Breast epithelium (tissue), 4 donors: ENCODE results near the gene CCDC171. TPM values are rescaled to one million over a fixed set of nuclear protein-coding genes. Genes with fewer than 3 reads are reported as not detected.

Source experiments
- DNase-seq, 2 donors: peaks; one replicate each; pipeline ENCODE4 v3.0.0-alpha.2; 2019; ENCODE audit warnings: low spot score in 2 of 2
- H3K27ac ChIP-seq, 2 donors: fragments of 200-600 bp; sonication (generic) in 1 of 2; one replicate each; pipeline ENCODE4 v1.5.1; 2016 to 2019; ENCODE audit warnings: mild to moderate bottlenecking in 1 of 2
- H3K27me3 ChIP-seq, 2 donors: fragments of 200-600 bp; sonication (generic) in 1 of 2; one replicate each; pipeline versions ENCODE4 v1.5.1 to v1.6.0; 2017 to 2019; ENCODE audit warnings: control low read depth in 1 of 2, mild to moderate bottlenecking in 1 of 2
- H3K36me3 ChIP-seq: fragments of 200-600 bp; one replicate; pipeline ENCODE4 v1.5.1; 2019
- H3K4me1 ChIP-seq, 2 donors: fragments of 200-600 bp; sonication (generic); one replicate each; pipeline ENCODE4 v1.5.1; 2016 to 2019; ENCODE audit warnings: control low read depth in 1 of 2
- H3K4me3 ChIP-seq, 3 donors: fragments of 200-600 bp; sonication (generic); 1 replicate in 2 of 3; 2 replicates in 1 of 3; pipeline ENCODE4 v1.5.1; 2016 to 2019; ENCODE audit warnings: mild to moderate bottlenecking in 3 of 3, moderate library complexity in 2 of 3
- H3K9me3 ChIP-seq, 2 donors: fragments of 200-600 bp; sonication (generic) in 1 of 2; one replicate each; pipeline ENCODE4 v1.5.1; 2016 to 2019; ENCODE audit warnings: control low read depth in 1 of 2
- POLR2A ChIP-seq: fragments of 450-650 bp; IDR thresholded peaks from one replicate; pipeline ENCODE4 v1.6.1; 2016; ENCODE audit warnings: antibody characterized with exemption, mild to moderate bottlenecking, moderate library complexity
- POLR2AphosphoS5 ChIP-seq, 3 donors: sonication (generic); formaldehyde crosslinking; IDR thresholded peaks; one replicate each; pipeline ENCODE4 v1.6.1; 2017; ENCODE audit warnings: antibody characterized with exemption in 3 of 3
- intact Hi-C: fragments of 100-400 bp; cut with DNase I; formaldehyde crosslinking; loops from one replicate; pipeline ENCODE4 v1.15.1; 2023; ENCODE audit warnings: low total_unique reads
- total RNA-seq, 3 donors: library from RNA; depleted of rRNA; stranded (reverse); fragments of >200 nt; gene quantifications; one replicate each; pipeline ENCODE4 v1.1.0, GENCODE V29; 2016
- TF ChIP-seq, protein P1 (sequence below), 3 donors: fragments of 450-650 bp; IDR thresholded peaks; one replicate each; pipeline ENCODE4 v1.5.1; 2016 to 2017; ENCODE audit warnings: antibody characterized with exemption in 3 of 3, mild to moderate bottlenecking in 3 of 3, moderate library complexity in 3 of 3

Gene CCDC171
- total RNA-seq, 3 donors from 2014 or later = 4.8 to 8.8 (median 5.6) TPM

DNA sequence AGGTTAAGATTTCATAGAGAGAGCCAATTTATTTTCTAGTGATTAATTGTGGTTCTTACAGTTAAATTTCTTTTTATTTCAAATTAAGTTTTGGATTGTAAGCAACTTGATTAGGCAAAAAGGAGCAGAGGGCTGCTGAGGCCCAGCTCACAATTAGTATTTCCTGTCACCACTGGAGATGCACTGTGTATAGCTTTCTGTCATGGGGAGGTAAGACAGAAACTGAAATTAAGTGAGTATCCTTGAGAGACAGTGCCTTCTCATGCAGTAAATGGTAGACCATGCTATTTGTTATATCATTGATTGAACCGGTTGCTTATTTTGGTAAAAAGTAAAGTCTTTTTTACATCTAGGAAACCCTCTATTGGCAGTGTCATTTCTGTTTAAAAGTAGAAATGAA, 190.7 kb downstream of the CCDC171 start:
- DNase-seq = no peak
- H3K9me3 ChIP-seq = no peaks in the 10 kb centered on the region
- intact Hi-C loops = no loop called here

DNA sequence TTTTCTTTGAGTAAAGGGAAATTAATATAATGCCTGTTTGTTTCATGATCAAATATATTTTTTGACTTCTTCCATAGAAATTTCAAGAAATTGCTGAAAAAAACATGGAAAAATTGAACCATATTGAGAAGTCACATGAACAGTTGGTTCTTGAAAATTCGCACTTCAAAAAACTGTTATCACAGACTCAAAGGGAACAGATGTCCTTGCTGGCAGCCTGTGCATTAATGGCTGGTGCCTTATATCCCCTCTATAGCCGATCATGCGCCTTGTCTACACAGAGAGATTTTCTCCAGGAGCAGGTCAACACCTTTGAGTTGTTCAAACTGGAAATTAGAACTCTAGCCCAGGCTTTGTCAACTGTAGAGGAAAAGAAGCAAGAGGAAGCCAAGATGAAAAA, 191.4 kb downstream of the CCDC171 start:
- no peak for TF ChIP-seq POLR2AphosphoS5 (IDR thresholded peaks at IDR 0.05)
- no peak for TF ChIP-seq POLR2A
- TF ChIP-seq, protein P1, sequence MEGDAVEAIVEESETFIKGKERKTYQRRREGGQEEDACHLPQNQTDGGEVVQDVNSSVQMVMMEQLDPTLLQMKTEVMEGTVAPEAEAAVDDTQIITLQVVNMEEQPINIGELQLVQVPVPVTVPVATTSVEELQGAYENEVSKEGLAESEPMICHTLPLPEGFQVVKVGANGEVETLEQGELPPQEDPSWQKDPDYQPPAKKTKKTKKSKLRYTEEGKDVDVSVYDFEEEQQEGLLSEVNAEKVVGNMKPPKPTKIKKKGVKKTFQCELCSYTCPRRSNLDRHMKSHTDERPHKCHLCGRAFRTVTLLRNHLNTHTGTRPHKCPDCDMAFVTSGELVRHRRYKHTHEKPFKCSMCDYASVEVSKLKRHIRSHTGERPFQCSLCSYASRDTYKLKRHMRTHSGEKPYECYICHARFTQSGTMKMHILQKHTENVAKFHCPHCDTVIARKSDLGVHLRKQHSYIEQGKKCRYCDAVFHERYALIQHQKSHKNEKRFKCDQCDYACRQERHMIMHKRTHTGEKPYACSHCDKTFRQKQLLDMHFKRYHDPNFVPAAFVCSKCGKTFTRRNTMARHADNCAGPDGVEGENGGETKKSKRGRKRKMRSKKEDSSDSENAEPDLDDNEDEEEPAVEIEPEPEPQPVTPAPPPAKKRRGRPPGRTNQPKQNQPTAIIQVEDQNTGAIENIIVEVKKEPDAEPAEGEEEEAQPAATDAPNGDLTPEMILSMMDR (IDR thresholded peaks at IDR 0.05) = no peak
- Histone ChIP-seq H3K27me3 (no peaks in the 10 kb centered on the region), H3K4me1 (no peaks in the 10 kb centered on the region), H3K4me3 (no peak overlapping the region), H3K36me3 (no peaks in the 10 kb centered on the region), H3K9me3 (no peaks in the 10 kb centered on the region), H3K27ac (no peak overlapping the region)
- intact Hi-C loops = no loop called here
- DNase-seq = no peak

More for the DNA sequence above, 190.7 kb downstream of the CCDC171 start:
- no peak overlapping the region for H3K27ac ChIP-seq
- no peak for TF ChIP-seq POLR2A
- TF ChIP-seq, protein P1 (IDR thresholded peaks at IDR 0.05) = no peak
- no peak for TF ChIP-seq POLR2AphosphoS5 (IDR thresholded peaks at IDR 0.05)
- no peaks in the 10 kb centered on the region for H3K36me3 ChIP-seq
- H3K27me3 ChIP-seq = no peaks in the 10 kb centered on the region
- no peak overlapping the region for H3K4me3 ChIP-seq
- H3K4me1 ChIP-seq = no peaks in the 10 kb centered on the region

DNA sequence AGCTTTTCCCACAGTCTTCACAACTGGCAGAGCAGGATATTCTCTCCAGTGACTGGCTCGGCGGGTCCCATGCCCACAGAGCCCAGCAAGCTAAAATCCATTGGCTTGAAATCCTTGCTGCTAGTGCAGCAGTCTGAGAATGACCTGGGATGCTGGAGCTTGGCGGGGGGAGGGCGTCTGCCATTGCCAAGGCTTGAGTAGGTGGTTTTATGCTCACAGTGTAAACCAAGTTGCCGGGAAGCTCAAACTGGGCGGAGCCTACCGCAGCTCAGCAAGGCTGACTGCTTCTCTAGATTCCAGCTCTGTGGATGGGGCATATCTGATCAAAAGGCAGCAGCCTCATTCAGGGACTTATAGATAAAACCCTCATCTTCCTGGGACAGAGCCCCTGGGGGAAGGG, 194.1 kb downstream of the CCDC171 start:
- Histone ChIP-seq H3K9me3 (no peaks in the 10 kb centered on the region), H3K4me1 (no peaks in the 10 kb centered on the region), H3K27me3 (no peaks in the 10 kb centered on the region), H3K4me3 (no peak overlapping the region), H3K27ac (no peak overlapping the region), H3K36me3 (no peaks in the 10 kb centered on the region)
- no peak for DNase-seq
- intact Hi-C loops = no loop called here
- TF ChIP-seq POLR2A (no peak), POLR2AphosphoS5 (IDR thresholded peaks at IDR 0.05) (no peak)
- TF ChIP-seq, protein P1 (IDR thresholded peaks at IDR 0.05) = no peak

DNA sequence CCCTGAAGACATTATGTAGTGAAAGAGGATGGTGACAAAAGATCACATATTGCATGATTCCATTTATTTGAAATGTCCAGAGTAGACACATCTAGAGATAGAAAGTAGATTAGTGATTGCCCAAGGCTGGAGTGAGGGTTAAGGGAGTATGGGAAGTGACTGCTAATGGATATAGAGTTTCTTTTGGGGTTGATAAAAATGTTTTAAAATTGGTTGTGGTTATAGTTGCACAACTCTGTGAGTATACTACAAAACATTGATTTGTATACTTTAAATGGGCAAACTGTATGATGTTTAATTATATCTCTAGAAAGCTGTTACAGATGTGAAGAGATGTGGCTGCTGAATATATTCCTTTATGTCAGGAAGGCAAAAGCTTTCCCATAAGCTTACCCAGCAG, 202.8 kb downstream of the CCDC171 start:
- Histone ChIP-seq H3K27me3 (no peaks in the 10 kb centered on the region), H3K9me3 (no peaks in the 10 kb centered on the region), H3K4me3 (no peak overlapping the region), H3K36me3 (no peaks in the 10 kb centered on the region), H3K27ac (no peak overlapping the region), H3K4me1 (no peaks in the 10 kb centered on the region)
- intact Hi-C loops = no loop called here
- DNase-seq = no peak
- TF ChIP-seq, protein P1 (IDR thresholded peaks at IDR 0.05) = no peak
- no peak for TF ChIP-seq POLR2A
- TF ChIP-seq POLR2AphosphoS5 (IDR thresholded peaks at IDR 0.05) = no peak

DNA sequence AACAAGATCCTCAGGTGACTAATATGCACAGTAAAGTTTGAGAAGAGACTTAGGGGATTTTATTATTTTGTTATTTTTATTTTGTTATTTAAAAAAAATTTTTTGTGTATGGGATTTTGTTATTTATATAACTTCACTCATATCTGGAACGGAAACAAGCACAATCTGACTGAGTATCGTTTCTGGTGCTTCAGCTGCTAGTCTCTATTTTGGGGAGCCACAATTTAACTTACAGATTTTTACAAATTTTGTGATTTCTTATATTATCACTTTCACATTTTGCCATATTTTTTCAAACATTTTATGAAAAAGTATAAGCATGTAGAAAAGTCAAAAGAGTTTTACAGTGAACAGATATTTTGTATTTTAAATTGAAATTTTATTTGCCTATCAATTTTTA, 208.7 kb downstream of the CCDC171 start:
- DNase-seq = no peak
- no peaks in the 10 kb centered on the region for H3K36me3 ChIP-seq
- no peak overlapping the region for H3K27ac ChIP-seq
- no peak overlapping the region for H3K4me3 ChIP-seq
- H3K27me3 ChIP-seq = no peaks in the 10 kb centered on the region
- intact Hi-C loops = no loop called here
- H3K9me3 ChIP-seq = no peaks in the 10 kb centered on the region
- H3K4me1 ChIP-seq = no peaks in the 10 kb centered on the region
- TF ChIP-seq POLR2A (no peak), POLR2AphosphoS5 (IDR thresholded peaks at IDR 0.05) (no peak)
- TF ChIP-seq, protein P1 (IDR thresholded peaks at IDR 0.05) = no peak
